Muscle of leg (tissue), 11 donors: Measurements from ENCODE around the gene TAP2. TPM values are rescaled to one million over a fixed set of nuclear protein-coding genes. Genes with fewer than 3 reads are reported as not detected.

ENCODE experiments used
- DNase-seq: peaks from one replicate; pipeline ENCODE4 v3.0.0; 2013
- H3K27ac ChIP-seq: one replicate; pipeline ENCODE4 v1.5.1; 2013; ENCODE audit warnings: mild to moderate bottlenecking, low read length, control low read depth
- H3K27me3 ChIP-seq: one replicate; pipeline ENCODE4 v1.6.1; 2013; ENCODE audit warnings: low read length; ENCODE audit not compliant: control insufficient read depth, insufficient read depth
- H3K36me3 ChIP-seq: one replicate; pipeline ENCODE4 v1.6.1; 2013; ENCODE audit warnings: low read length; ENCODE audit not compliant: control insufficient read depth, insufficient read depth
- H3K4me1 ChIP-seq: one replicate; pipeline ENCODE4 v1.6.1; 2013; ENCODE audit warnings: low read length; ENCODE audit not compliant: control insufficient read depth, insufficient read depth
- H3K4me3 ChIP-seq: one replicate; pipeline ENCODE4 v1.5.1; 2013; ENCODE audit warnings: low read length, control low read depth
- H3K9me3 ChIP-seq: replicated peaks from 2 replicates; pipeline ENCODE4 v1.6.1; 2013; ENCODE audit warnings: low read depth, low read length; ENCODE audit not compliant: control insufficient read depth
- WGBS: methylation state at CpG from one replicate; pipeline ENCODE4 v1.1.5; 2013; ENCODE audit warnings: missing lambda C conversion rate; ENCODE audit not compliant: insufficient coverage; 5-methylcytosine and 5-hydroxymethylcytosine counted together
- polyA plus RNA-seq, 8 donors: library from polyadenylated mRNA; unstranded; fragments of 120-200 nt; gene quantifications; one replicate each; pipeline versions ENCODE4 v1.2.1 to v1.2.3, GENCODE V29; 2013; ENCODE audit warnings: inconsistent platforms in 1 of 8, low replicate concordance in 1 of 8; ENCODE audit not compliant: insufficient read length in 8 of 8, insufficient read depth in 1 of 8
- total RNA-seq: library from RNA; stranded (reverse); fragments of 120-200 nt; gene quantifications from one replicate; pipeline ENCODE4 v1.2.4, GENCODE V29; 2013

The TAP2 gene
- total and polyA plus RNA-seq, 9 donors = 4.5 to 8.7 (median 6.7) TPM

DNA sequence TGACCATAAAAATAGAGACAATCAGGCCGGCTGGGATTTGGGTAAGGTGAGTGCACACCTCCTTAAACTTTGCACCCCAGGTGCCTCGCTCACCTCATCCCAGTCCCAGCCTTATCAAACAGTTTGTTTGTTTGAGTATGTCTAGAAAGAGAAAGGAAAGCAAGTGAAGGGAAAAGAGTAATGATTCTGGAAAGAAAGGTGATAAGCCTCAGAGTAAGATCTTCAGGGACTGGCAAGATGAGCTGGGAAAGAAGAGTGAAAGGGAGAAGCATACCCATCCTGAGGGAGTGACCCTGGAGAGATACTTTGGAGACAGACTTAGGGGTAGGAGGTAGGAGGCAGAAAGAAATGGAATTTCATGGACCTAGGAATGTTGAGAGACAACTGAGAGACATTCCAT is 1.7 kb downstream of the TAP2 start:
- DNase-seq = no peak
- Histone ChIP-seq H3K27ac (no peak overlapping the region), H3K4me3 (no peak overlapping the region), H3K9me3 (no peaks in the 10 kb centered on the region), H3K27me3 (no peaks in the 10 kb centered on the region), H3K36me3 (peaks cover 34% of the 10 kb centered on the region), H3K4me1 (peaks cover 7% of the 10 kb centered on the region)
- WGBS = no CpG with 5 or more reads among the region's 2 CpGs

DNA sequence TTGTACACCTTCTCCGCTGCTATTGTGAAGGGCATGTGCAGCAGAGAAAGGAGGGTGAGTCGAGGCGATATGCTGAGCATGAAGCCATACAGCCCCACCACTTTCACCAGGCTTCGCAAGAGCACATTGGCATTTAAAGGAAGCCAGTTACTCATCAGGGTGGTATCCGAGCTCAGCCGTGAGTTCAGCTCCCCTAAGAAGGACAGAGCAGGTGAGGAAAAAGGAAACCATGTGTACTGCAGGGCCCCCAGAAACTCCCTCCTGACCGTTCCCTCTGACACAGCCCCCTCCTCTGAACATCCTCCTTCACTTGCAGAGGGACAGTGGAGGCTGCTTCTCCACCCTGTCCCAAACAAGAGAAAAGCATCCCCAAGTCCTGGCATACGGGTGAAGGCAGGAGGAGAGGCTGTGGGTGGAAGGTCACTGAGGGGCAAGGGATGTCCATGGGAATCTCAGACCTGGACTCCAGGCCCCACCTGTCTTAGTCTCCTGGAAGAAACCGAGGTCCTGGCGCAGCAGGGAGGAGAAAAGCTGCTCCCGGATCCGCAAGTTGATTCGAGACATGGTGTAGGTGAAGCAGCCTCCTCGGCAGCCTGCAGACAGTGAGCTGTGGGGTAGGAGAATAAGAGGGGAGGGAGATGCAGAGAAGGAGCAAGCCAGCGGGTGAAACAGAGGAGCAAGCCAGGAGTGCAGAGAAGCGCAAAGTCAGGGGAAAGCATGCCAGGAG is 3.2 kb downstream of the TAP2 start:
- Histone ChIP-seq H3K4me1 (peaks cover 7% of the 10 kb centered on the region), H3K4me3 (no peak overlapping the region), H3K27me3 (no peaks in the 10 kb centered on the region), H3K27ac (no peak overlapping the region), H3K9me3 (no peaks in the 10 kb centered on the region), H3K36me3 (peaks cover 34% of the 10 kb centered on the region)
- no peak for DNase-seq
- WGBS = 84% methylated on average over 9 of the region's 16 CpGs

DNA sequence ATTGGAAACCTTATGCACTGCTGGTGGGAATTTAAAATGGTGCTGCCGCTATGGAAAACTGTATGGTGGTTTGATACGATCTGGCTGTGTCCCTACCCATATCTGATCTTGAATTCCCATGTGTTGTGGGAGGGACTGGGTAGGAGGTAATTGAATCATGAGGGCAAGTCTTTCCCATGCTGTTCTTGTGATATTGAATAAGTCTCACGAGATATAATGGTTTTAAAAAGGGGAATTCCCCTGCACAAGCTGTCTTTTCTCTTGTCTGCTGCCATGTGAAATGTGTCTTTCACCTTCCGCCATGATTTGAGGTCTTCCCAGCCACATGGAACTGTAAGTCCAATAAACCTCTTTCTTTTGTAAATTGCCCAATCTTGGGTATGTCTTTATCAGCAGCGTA is 4.9 kb downstream of the TAP2 start:
- no peak for DNase-seq
- Histone ChIP-seq H3K27me3 (no peaks in the 10 kb centered on the region), H3K27ac (no peak overlapping the region), H3K36me3 (peaks cover 49% of the 10 kb centered on the region), H3K4me1 (peaks cover 7% of the 10 kb centered on the region), H3K9me3 (no peaks in the 10 kb centered on the region), H3K4me3 (no peak overlapping the region)
- 100% methylated on average over 2 of the region's 5 CpGs for WGBS

DNA sequence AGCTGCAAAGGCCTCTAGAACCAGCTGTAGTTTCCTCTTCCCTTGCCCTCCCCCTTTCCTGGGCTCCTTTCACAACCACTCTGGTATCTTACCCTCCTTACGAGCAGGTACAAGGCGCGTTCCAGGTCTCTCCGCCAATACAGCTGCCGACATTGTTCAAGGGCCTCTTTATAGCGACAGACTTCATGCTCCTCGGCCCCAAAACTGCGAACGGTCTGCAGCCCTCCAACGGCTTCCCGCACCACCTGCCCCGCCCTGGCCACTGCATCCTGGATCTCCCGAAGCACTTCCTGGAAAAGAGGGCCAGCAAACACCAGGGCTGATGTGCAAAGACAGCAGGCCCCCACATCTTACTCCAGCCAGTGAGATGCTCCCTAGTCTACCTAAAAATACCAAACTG is 6.0 kb downstream of the TAP2 start:
- Histone ChIP-seq H3K9me3 (no peaks in the 10 kb centered on the region), H3K27ac (no peak overlapping the region), H3K4me3 (no peak overlapping the region), H3K27me3 (no peaks in the 10 kb centered on the region), H3K4me1 (peaks cover 3% of the 10 kb centered on the region), H3K36me3 (peaks cover 51% of the 10 kb centered on the region)
- 69% methylated on average over 13 of the region's 13 CpGs for WGBS
- DNase-seq = no peak

DNA sequence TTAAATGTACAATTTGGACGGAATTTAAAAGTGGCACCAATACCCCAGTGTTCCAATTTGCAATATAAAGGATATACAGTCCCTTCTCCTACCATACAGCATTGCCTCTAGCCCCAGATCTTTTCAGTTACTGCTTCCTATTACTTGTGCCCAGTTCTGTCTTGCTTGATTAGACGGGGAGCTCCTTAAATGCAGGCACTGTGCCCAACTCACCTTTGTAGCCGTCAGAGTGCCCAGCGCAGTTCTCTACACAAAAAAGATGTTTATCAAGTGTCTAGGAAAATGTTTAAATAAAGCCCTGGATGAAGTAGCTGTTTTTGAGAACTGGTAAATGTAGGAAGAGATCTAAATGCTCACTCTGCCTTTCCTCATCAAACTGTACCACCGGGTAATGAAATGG is 7.6 kb downstream of the TAP2 start:
- H3K4me1 ChIP-seq = no peaks in the 10 kb centered on the region
- H3K9me3 ChIP-seq = no peaks in the 10 kb centered on the region
- H3K27ac ChIP-seq = no peak overlapping the region
- WGBS = 74% methylated on average over 4 of the region's 5 CpGs
- H3K4me3 ChIP-seq = no peak overlapping the region
- no peaks in the 10 kb centered on the region for H3K27me3 ChIP-seq
- peaks cover 51% of the 10 kb centered on the region for H3K36me3 ChIP-seq
- DNase-seq = no peak

DNA sequence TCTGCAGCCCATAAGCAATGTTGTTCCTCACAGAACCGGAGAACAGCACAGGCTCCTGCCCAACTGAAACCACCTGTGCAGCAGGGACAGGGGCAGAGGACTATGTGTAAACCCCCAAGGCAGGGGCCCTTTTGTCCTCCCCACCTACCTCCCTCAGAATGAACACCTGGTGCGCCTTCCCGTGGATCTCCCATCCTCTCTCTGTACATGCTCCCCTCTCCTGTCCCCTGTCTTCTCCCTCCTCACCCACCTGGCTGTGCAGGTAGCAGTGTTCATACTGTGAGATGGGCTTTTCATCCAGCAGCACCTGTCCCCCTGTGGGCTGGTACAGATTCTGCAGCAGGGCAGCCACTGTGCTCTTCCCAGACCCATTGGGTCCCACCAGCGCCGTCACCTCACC is 8.5 kb downstream of the TAP2 start:
- WGBS = 93% methylated on average over 5 of the region's 5 CpGs

DNA sequence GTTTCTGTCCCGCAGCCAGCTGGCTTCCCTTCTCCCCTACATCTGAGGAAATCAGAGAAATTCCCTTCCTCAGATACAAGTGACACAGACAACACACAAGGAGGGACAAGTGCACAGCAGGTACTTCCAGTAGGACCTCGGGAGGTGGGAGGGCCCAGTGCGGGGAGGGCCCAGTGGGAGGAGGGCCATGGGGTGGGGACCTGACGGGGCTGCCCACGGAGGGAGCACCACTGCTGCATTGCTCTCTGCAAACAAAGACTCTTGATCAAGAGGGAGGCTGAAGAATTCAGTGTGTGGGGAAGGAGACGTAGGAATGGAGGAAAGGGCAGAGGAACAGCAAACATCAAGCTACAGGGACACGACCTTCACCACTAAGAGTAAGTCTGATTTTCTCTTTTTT is 9.0 kb downstream of the TAP2 start:
- H3K4me3 ChIP-seq = no peak overlapping the region
- DNase-seq = no peak
- no peaks in the 10 kb centered on the region for H3K4me1 ChIP-seq
- no peaks in the 10 kb centered on the region for H3K27me3 ChIP-seq
- no peak overlapping the region for H3K27ac ChIP-seq
- H3K36me3 ChIP-seq = peaks cover 39% of the 10 kb centered on the region
- 58% methylated on average over 6 of the region's 7 CpGs for WGBS
- no peaks in the 10 kb centered on the region for H3K9me3 ChIP-seq

More for the DNA sequence above, 8.5 kb downstream of the TAP2 start:
- Histone ChIP-seq H3K36me3 (peaks cover 44% of the 10 kb centered on the region), H3K27ac (no peak overlapping the region), H3K4me1 (no peaks in the 10 kb centered on the region), H3K27me3 (no peaks in the 10 kb centered on the region), H3K4me3 (no peak overlapping the region), H3K9me3 (no peaks in the 10 kb centered on the region)
- DNase-seq = no peak

DNA sequence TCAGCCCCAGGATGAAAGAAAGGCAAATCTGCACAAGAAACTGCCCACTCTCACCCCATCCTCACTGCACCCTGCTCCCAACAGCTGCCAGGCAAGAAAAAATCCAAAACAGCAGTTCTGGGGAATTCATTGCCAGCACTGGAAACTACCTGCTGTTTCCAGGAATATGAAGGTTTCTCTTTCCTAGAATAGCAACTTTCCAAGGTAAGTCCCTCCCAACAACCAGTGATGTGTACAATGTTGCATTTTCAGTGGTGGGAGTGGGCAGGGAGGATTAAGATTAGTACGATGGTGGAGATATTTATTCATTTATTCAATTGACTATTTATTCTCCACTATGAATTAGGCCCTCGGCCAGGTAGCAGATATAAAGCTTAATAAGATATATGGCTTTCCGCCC is 11.5 kb downstream of the TAP2 start:
- H3K4me3 ChIP-seq = no peak overlapping the region
- H3K27me3 ChIP-seq = peaks cover 2% of the 10 kb centered on the region
- H3K36me3 ChIP-seq = peaks cover 31% of the 10 kb centered on the region
- DNase-seq = no peak
- no peak overlapping the region for H3K27ac ChIP-seq
- WGBS = 100% methylated on average over 1 of the region's 3 CpGs
- no peaks in the 10 kb centered on the region for H3K4me1 ChIP-seq
- no peaks in the 10 kb centered on the region for H3K9me3 ChIP-seq

DNA sequence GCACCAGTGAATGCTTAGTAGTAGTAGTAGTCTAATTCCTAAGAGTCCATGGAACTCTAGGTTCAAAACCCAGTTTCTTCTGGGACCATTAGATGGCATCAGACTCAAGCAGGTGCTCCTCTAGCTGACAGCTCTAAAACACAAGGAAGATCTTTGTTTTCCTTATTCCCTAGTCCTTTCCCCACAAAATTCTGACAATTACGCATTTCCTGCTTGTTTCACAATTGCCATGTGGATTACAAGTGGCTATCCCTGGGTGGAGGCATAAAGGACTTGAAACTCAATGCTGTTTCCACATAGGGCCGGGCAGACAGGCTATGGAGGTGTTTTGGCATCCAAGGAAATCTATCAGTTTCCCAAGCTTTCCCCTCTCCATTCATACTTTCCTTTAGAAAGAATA is 12.6 kb downstream of the TAP2 start:
- no CpG with 5 or more reads among the region's 2 CpGs for WGBS
- Histone ChIP-seq H3K27ac (no peak overlapping the region), H3K4me1 (no peaks in the 10 kb centered on the region), H3K4me3 (no peak overlapping the region), H3K27me3 (peaks cover 2% of the 10 kb centered on the region), H3K36me3 (peaks cover 24% of the 10 kb centered on the region), H3K9me3 (no peaks in the 10 kb centered on the region)
- DNase-seq = peak; percentile 38

DNA sequence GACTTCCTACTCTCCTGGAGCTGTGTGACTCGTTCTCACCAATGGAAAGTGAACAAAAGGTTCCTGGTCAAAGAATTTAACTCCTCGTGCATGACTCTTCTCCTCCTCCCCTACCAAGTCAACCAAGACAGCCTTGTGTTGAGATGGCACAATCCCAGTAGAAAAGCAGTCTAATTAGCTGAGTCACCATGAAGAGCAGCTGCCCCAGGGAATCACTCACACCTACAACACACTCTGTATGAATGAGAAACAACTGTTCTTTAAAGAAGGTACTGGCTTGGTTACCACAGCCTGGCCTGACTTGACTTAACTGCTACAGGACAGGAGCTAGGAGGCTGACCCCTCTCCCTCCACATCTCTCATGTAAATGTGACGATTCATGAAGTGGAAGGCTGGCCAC is 18.8 kb downstream of the TAP2 start:
- 48% methylated on average over 3 of the region's 3 CpGs for WGBS
- Histone ChIP-seq H3K4me3 (no peak overlapping the region), H3K4me1 (no peaks in the 10 kb centered on the region), H3K27me3 (peaks cover 4% of the 10 kb centered on the region), H3K27ac (no peak overlapping the region), H3K36me3 (no peaks in the 10 kb centered on the region), H3K9me3 (no peaks in the 10 kb centered on the region)
- DNase-seq = no peak

DNA sequence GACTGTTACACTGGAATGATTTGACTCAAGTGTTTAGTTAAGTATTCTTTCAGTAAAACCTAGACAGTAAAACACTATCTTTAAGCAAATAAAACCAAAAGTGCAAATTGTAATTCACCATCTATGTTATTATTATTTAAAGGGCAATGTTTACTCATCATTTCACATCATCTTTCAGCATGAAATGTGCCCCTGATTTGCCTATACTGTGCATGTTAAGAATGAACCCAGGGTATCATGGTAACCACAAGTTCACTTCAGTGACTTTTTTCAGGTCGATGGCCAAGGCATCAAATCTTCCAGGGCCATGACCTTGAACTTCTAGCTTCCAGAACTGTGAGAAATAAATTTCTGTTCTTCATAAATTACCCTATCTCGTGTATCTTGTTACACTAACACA is 19.7 kb downstream of the TAP2 start:
- no peaks in the 10 kb centered on the region for H3K36me3 ChIP-seq
- no peak overlapping the region for H3K4me3 ChIP-seq
- H3K27me3 ChIP-seq = peaks cover 6% of the 10 kb centered on the region
- no peaks in the 10 kb centered on the region for H3K9me3 ChIP-seq
- no peak for DNase-seq
- no CpG with 5 or more reads among the region's 2 CpGs for WGBS
- no peaks in the 10 kb centered on the region for H3K4me1 ChIP-seq
- no peak overlapping the region for H3K27ac ChIP-seq
